ENCODE data around the gene ABL1. TPM values are rescaled to one million over a fixed set of nuclear protein-coding genes. Genes with fewer than 3 reads are reported as not detected.
"Not testable (repeated sequence)": the region's sequence is repeated elsewhere in the genome, so short reads cannot be mapped to it uniquely, and the experiment has no call there.

Gene ABL1
- total RNA-seq, 1 donor from 2014 or later = 90.6 TPM

DNA sequence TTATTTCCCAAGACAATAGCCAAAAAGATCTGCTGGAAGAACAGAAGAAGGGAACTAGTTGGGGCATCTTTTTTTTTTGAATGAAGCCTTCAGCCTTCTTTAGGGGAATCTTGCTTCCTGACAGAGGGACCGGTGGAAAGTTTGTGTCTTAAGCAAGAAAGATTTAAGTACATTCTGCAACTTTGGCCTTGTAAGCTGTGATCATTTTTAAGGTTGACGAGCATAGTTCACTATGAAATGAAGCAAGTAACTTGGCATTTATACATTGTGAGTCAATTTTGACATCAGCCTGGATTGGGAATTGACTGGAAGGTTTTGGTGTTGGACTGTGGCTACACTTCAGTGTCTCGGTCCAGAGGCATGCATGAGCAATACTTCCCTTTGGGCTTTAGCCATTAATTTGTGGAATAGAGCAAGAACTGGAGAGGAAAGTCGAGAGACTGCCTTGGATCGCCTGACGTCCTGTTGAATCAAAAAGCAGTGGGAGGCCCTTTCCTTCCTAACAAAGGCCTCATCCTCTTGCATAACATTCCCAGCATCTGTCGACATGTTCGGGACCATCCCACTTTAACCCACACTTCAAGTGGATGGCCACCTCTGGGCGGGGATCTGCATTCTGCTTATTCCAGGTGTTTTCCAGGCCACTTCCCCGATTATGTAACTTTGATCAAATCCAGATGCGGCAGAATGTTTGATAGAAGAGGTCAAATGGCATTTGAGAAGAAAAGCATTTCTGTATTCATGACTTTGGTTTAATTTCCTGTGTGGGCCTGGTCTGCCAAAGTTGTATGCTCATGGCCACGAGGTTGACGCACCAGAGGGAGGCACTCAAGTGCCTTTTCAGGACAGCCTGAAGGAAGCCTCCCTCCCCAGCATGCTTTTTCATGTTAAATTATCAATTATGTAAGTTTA lies 12.5 kb downstream of the ABL1 start:
- peak; percentile 88 for DNase-seq (ENCODE audit: extremely low read depth, low read depth, low spot score)

DNA sequence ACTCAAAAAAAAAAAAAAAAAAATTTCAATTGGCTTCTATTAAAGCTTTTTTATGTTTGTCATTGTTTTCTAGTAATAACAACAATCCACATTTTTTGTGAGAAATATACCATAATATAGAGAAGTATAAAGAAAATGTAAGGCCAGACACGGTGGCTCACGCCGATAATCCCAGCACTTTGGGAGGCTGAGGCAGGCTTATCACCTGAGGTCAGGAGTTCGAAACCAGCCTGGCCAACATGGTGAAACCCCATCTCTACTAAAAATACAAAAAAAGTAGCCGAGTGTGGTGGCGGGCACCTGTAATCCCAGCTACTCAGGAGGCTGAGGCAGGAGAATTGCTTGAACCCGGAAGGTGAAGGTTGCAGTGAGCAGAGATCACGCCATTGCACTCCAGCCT lies 13.5 kb downstream of the ABL1 start:
- not testable (repeated sequence) for DNase-seq (ENCODE audit: extremely low read depth, low read depth, low spot score)

DNA sequence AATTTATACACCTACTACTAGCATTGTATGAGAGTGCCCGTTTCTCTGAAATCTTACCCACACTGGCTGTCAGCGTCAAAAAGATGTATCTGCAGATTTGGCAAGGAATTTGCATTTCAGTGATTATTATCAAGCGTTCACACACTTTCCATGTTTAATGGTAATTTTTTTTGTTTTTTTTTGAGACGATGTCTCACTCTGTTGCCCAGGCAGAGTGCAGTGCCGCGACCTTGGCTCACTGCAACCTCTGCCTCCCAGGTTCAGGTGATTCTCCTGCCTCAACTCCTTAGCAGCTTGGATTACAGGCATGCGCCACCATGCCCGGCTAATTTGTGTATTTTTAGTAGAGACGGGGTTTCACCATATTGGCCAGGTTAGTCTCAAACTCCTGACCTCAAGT lies 14.3 kb downstream of the ABL1 start:
- DNase-seq (ENCODE audit: extremely low read depth, low read depth, low spot score) = no peak

DNA sequence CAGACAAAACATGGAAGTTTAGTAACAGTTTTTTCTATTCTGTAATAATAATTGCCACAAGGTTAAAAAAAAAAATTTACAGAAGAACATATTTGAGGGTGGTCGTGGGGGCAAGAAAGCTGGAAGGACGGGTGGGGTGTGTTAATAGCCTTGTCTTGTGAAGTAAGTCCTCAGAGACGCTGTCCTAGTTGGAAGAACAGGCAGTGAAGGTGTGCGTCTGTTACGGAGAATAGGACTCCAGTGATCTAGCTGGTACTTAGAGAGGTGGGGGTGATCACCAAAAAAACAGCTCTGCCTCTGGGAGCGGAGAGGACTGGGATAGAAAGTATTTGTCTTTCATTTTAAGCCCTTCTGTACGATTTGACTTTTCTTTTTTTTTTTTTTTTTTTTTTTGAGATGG lies 17.7 kb downstream of the ABL1 start:
- no peak for DNase-seq (ENCODE audit: extremely low read depth, low read depth, low spot score)

DNA sequence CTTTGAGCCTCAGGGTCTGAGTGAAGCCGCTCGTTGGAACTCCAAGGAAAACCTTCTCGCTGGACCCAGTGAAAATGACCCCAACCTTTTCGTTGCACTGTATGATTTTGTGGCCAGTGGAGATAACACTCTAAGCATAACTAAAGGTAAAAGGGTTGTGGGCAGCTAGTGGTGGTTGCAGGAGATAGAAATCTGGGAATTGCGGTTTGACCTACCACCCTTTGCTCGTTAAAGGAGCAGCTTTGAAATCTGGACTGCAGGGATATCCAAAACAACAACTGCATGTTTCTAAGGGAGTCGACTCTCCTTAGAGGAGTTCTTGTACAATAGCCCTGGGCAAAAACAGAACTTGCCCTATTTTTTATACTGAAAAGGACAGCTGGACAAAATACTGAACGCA lies 19.0 kb downstream of the ABL1 start:
- no peak for DNase-seq (ENCODE audit: extremely low read depth, low read depth, low spot score)

DNA sequence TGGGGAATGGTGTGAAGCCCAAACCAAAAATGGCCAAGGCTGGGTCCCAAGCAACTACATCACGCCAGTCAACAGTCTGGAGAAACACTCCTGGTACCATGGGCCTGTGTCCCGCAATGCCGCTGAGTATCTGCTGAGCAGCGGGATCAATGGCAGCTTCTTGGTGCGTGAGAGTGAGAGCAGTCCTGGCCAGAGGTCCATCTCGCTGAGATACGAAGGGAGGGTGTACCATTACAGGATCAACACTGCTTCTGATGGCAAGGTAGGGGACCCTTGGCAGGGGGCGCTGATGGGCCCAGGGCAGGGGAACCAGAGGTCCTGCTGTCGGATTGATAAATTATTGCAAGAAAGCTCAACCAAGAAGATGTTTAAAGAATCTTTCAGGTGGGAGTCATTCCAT lies 19.8 kb downstream of the ABL1 start:
- DNase-seq (ENCODE audit: extremely low read depth, low read depth, low spot score) = no peak

DNA sequence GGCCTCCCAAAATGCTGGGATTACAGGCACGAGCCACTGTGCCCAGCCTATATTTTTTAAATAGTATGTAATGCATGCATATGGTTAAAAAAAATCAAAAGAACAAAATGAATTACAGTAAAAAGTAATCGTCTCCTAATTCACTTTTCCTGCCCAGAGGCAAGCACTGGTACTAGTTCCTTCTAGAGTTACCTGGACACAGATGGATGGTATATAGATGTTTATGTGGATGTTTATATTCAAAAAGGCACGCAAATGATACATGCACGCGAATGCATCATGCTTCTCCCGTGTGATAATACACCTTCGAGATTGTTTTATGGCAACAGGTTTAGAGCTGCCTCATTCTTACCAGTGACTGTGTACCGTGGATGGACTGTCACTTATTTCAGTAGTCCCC lies 21.4 kb downstream of the ABL1 start:
- no peak for DNase-seq (ENCODE audit: extremely low read depth, low read depth, low spot score)

DNA sequence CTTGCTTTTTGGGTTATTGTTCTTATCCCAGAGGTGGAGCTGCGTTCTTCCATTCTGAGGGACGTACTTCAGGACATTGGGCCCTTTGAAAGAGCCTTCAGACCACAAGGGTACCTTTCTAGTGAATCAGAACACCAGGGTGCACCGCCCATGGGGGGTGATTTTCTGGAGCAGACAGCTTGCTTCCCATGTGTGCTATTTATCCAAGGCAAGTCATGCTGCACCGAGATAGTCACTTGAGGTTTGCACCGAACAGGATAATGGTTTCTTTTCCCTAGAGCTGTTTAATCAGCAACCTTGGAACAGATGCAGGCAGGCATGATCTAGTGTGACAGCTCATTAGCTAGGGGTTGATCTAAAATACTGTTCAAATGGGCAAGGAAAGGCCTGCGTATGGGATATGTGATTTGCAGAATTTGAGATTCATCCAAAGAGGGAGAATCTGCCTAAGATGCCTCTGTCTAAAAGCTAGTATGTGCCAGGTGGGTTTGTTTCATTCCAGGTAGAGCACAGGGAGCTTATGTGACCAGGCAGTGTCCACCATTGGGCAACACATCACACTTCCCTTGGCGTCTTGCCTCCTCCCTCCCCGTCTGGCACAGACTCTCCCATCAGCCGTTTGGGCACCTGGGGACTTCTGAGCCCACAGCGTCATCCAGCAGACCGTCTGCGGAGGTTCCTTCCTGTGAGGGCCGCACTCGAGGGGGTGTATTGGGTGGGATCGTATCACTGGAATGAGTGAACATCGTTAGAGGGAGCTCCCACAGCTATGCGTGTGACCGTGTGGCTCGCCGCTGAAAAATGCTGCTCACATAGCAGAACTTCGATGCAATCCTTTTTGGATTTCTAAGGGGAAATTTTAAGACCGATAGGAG lies 23.0 kb downstream of the ABL1 start:
- DNase-seq (ENCODE audit: extremely low read depth, low read depth, low spot score) = no peak

DNA sequence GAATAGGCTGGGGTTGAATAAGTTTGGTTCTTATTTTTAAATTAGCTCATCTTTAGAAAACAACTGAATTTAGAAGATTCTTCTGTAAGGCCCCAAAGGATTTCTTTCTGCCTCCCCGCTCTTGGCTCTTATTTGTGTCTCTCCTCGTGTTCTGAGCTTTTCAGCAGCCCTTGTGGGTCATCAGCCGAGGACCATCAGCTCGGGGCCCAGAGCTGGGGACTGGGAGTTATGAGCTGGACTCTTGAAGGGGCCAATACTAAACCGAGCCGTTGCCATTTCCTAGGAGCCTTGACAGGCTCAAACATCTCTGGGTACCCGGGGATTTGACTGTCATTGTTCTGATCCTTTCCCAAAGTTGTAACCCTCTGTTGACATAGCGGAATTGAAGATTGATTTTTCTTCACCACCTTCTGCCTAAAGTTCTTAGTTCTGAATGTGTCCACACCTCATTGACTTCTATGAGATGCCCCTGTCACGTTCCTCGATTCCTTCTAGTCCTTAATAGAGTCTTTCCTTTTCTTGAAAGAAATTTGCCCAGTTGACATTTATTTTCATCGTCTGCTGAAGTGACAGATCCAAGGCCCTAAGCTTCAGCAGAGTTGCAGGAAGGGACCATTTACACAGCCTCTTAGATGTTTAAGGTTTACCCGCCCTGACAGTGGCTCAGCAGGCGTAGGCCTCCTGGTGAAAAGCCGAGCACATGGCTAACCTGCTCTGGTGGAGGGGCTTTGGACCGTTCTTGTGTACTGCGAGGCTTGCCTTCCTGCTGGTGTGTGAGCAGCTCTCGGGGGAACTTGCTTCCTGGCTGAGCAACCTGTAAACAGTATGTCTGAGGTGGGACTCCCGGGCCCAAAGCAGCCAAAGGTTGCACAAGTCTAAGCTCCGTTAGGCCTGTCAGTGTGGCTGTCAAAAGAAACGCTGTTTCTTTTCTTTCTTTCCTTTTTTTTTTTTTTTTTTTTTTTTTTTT lies 24.0 kb downstream of the ABL1 start:
- no peak for DNase-seq (ENCODE audit: extremely low read depth, low read depth, low spot score)

DNA sequence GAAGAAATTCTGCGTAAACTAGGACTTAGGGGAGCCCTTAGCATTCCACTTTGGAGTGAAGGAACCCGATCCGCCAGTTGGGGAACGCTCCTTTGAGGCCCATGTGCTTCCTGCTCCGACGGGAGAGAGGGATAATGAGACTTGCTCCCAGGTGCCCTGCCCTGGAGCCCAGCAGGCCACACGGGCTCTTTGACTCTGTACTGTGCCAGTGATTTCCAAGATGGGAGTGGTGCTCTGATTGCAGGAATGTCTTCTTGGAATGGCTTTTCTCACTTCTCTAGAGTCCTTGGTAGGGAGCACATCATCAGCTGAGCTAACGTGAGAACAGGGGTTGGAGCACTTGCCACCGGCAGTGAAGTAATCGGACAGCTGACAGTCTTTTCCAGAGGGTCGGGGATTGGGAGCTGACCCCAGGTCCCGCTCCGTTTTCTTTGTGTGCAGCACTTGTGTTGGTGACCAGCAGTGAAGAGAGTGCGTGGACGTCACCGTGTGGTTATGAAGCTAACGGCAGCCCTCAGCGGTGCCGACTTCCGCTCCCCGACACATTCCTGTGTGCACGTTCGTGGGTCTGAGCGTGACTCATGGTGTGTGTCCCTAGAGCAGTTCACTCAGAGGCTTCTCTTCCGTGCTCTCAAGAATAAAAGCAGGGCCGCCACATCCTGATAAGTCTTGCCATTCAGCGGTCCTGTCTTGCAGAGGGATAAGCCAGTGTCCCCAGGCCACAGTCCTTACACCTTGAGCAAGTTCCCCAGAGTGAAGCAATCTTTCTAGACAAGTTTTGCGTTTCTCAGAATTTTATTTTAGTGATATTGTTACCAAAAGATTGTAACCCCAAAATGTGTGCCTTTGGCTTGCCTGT lies 25.6 kb downstream of the ABL1 start:
- DNase-seq (ENCODE audit: extremely low read depth, low read depth, low spot score) = peak; percentile 80

DNA sequence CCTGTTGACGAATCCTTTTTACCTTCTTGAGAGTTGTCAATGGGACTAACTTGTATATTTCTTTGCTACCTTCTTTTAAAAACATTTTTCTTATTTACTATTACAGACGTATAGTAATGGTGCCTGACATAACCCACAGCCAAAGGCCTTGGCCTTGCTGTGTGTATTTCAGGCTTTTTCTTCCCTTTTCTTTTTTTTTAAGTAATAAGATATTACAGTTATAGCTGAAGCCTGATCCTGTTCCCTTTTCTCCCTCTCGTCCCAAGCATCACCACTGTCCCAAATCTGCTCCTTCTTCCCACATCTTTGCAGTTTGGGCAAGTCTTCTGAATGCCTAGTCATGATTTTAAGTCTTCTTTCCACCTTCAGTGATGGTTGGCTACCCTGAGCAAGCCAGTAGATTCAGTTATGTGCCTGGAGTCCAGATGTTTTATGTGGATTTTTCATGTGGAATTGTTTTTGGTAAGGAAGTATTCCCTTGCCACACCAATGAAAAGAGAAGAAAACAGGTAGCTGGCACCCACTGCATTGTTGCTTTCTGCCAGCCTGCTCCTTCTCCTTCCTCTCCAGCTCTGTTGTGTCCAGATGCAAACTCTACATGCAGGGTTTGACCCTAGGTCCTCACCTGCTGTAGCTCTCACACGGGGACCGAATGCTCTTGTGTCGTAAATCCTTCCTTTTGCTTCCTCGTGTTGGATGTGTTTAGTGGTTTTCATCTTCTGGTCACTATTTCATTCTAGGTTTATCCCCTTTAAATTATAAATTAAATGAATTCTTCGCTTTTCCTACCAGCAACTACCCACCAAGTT lies 26.5 kb downstream of the ABL1 start:
- no peak for DNase-seq (ENCODE audit: extremely low read depth, low read depth, low spot score)

DNA sequence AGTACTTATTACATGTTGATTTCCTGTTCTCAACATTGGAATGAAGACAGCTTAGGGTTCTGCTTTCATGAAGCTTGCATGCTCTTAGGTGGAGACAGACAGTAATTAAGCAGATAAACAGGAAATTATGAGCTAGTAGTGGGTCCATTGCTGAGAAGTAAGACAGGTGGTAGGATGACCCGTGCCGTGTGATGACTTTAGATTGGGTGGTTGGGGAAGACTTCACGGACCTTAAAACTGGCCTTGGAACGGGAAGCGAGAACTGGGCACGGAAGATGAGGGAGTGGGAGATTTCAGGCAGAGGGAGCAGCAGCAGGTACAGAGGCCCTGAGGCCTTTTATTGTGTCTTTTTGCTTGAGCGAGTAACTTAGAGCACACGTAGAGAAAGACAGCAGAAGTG lies 27.2 kb downstream of the ABL1 start:
- no peak for DNase-seq (ENCODE audit: extremely low read depth, low read depth, low spot score)

DNA sequence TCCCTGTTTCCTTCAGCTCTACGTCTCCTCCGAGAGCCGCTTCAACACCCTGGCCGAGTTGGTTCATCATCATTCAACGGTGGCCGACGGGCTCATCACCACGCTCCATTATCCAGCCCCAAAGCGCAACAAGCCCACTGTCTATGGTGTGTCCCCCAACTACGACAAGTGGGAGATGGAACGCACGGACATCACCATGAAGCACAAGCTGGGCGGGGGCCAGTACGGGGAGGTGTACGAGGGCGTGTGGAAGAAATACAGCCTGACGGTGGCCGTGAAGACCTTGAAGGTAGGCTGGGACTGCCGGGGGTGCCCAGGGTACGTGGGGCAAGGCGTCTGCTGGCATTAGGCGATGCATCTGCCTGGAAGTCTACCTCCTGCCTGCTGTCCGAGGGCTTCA lies 27.7 kb downstream of the ABL1 start:
- DNase-seq (ENCODE audit: extremely low read depth, low read depth, low spot score) = no peak

DNA sequence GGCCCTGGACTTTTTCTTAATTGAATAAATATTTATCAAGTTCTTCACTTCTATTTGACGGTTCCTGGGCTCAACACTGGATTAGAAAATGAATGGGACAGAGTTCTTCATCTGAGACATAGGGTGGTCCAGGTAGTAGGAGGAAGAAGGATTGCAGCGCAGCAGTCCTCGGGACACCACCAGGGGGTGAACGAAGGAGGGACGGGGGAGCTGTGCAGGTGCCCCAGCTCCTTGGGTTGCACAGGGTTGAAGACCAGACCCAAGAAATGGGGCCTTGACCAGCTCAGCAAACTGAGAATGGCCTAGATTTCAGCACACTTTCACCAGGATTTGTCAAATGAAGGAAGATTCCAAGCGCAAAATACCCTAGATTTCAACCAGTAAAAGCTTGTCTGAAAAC lies 29.5 kb downstream of the ABL1 start:
- DNase-seq (ENCODE audit: extremely low read depth, low read depth, low spot score) = no peak

DNA sequence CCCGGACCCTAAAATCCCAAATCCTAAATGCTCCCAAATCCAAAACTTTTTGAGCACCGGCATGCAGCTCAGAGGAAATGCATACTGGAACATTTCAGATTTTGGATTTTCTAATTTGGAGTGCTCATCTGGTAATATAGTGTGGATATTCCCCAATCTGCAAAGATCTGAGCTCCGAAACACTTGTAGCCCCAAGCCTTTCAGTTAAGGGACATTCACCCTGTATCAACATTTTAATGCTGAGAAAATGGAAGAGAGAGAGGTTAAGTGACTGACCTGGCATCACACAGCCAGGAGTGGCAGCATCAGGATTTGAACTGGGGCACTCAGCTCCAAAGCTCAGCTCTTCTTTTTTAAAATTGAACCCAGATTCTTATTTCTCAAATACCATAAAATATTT lies 30.9 kb downstream of the ABL1 start:
- DNase-seq (ENCODE audit: extremely low read depth, low read depth, low spot score) = no peak

DNA sequence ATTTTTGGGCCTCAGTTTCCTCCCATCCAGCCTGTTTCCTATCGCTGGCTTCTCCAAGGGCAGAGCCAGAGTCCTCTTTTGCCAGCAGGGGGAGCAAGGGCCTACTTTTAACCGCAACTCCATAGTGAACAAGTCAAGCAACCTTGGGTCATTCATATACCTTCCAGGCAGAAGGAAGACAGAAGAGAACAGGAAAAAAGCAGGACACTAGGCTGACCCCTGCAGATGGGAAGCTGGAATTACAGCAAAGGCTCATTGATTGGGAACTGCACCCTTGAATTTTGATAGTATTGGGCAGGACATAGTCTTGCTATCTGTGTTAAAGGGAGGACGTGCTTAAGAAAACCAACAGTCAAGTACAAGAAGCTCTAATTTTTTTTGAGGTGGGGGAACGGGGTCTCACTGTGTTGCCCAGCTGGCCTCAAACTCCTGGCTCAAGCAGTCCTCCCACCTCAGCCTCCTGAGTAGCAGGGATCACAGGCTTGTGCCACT lies 31.5 kb downstream of the ABL1 start:
- DNase-seq (ENCODE audit: extremely low read depth, low read depth, low spot score) = no peak

DNA sequence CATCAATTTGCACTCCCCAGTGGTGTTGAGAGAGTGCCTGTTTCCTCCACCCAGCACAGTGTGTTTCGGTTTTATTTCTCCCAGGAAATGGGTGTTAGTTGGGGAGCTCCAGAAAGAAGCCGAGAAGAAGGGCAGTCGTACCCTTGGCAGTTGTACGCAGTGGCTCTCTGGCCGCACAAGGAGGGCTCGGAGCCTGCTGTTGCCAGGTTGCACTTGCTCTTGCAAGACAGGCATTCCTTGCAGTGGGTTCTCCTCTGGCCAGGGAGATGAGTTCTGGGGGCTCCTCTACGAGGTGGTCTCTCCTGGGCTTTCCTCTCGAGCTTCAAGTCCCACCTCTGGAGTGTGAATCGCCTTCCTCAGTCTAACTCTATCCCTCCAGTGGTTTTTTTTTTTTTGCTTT lies 32.5 kb downstream of the ABL1 start:
- DNase-seq (ENCODE audit: extremely low read depth, low read depth, low spot score) = no peak

DNA sequence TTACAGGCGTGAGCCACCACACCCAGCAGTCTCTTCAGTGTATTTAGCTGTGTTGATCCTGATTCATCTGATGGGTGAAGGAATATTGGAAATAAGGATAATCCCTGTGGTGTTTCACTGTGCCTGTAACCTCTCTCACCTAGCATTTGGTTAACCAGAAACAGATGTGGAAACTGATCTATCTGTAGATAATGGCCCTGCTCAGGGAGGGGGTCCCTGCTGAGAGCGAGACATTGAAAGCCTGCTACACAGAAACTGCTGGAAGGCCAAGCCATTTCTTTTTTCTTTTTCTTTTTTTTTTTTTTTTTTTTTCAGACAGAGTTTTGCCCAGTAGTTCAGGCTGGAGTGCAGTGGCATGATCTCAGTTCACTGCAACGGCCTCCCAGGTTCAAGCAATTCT lies 33.2 kb downstream of the ABL1 start:
- no peak for DNase-seq (ENCODE audit: extremely low read depth, low read depth, low spot score)

DNA sequence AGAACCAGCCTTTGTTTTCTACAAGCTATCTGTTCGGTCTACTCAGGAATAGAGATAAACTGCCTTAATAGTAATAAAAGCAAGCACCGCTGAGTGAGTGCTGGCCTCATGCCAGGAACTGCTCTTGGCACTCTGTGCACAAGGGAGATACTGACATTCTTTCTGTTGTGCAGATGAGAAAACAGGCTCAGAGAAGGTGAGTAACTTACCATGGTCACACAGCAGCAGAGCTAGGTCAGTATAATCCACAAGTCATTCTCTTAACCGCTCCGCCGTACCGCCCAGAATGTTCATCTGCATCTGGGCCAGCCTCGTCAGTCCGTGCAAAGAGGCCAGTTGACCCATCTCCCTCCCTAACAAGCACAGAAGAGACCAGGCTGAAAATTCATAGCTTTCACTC lies 34.2 kb downstream of the ABL1 start:
- DNase-seq (ENCODE audit: extremely low read depth, low read depth, low spot score) = no peak

Data from glomerular endothelial cell (primary cell).